SU-DHL-6 (cell line): ENCODE measurements around the gene OR4Q3.

Experiments
- EZH2phosphoT487 ChIP-seq: fragments of 200-600 bp; sonication (generic), shearing (Covaris generic); conservative IDR thresholded peaks from 2 replicates; pipeline ENCODE4 v1.6.1; 2018; ENCODE audit warnings: mild to moderate bottlenecking, antibody characterized with exemption, low read length, moderate library complexity, mixed read lengths
- TF ChIP-seq, protein P1 (sequence below): fragments of 200-600 bp; sonication (generic); IDR thresholded peaks from one replicate; pipeline ENCODE4 v1.5.1; 2017; ENCODE audit warnings: antibody characterized with exemption, mild to moderate bottlenecking, low read length, moderate library complexity; ENCODE audit not compliant: insufficient read depth, poor library complexity, severe bottlenecking

- TF ChIP-seq, protein P1, sequence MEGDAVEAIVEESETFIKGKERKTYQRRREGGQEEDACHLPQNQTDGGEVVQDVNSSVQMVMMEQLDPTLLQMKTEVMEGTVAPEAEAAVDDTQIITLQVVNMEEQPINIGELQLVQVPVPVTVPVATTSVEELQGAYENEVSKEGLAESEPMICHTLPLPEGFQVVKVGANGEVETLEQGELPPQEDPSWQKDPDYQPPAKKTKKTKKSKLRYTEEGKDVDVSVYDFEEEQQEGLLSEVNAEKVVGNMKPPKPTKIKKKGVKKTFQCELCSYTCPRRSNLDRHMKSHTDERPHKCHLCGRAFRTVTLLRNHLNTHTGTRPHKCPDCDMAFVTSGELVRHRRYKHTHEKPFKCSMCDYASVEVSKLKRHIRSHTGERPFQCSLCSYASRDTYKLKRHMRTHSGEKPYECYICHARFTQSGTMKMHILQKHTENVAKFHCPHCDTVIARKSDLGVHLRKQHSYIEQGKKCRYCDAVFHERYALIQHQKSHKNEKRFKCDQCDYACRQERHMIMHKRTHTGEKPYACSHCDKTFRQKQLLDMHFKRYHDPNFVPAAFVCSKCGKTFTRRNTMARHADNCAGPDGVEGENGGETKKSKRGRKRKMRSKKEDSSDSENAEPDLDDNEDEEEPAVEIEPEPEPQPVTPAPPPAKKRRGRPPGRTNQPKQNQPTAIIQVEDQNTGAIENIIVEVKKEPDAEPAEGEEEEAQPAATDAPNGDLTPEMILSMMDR = no peak
- TF ChIP-seq EZH2phosphoT487 = no peak
Observed at GRCh38 chr14:19729359-19729758, 14.0 kb upstream of the OR4Q3 start.
